GM13976 (cell line): ENCODE data around the gene SLC25A39.

Experiments
- DNase-seq: peaks from one replicate; pipeline ENCODE4 v3.0.0; 2012; ENCODE audit warnings: low spot score
- CTCF ChIP-seq: IDR thresholded peaks from 2 replicates; pipeline ENCODE4 v1.5.1; 2012; ENCODE audit warnings: borderline replicate concordance, mild to moderate bottlenecking; ENCODE audit not compliant: insufficient read depth; ENCODE audit errors: extremely low read depth, missing control alignments, control extremely low read depth
- in situ Hi-C: fragments of 300-500 bp; cut with MboI; formaldehyde crosslinking; loops from one replicate; pipeline ENCODE4 v1.12.0; 2022; ENCODE audit warnings: low sequenced_read_pairs, mixed read lengths, inconsistent platforms; ENCODE audit not compliant: unreplicated experiment

The SLC25A39 gene

DNA sequence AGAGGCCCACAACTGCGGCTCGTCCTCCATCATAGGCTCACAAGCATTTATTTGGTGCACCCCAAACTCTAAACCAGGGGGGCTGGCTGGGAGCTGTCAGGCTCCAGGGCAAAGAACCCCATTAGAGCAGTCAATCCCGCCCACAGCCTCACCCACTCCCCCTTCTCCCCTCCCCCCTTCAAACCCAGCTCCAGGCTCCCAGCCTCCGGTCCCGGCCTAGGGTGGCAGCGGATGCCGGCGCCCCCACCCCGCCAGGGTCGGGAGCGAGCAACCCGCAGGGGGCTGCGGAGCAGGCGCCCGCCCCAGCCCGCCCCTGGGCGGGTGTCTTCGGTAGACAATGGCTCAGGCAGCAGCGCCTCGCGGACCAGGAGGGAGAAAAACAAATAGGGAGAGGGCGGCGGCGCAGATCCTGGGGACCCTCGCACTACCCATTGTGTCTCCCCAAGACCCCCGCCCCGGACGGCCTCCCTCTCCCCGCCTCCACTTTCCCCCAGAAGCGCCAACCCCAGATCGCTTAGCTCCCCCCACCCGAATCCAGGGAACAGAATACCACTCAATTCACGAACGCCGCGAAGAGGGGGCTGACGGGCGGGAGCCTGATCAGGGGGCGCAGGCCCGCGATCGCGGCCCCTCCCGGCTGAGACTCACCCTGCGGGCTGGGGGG lies 38.5 kb upstream of the SLC25A39 start:
- no peak for TF ChIP-seq CTCF
- DNase-seq = peak; percentile 75
- in situ Hi-C loops = no loop called here

DNA sequence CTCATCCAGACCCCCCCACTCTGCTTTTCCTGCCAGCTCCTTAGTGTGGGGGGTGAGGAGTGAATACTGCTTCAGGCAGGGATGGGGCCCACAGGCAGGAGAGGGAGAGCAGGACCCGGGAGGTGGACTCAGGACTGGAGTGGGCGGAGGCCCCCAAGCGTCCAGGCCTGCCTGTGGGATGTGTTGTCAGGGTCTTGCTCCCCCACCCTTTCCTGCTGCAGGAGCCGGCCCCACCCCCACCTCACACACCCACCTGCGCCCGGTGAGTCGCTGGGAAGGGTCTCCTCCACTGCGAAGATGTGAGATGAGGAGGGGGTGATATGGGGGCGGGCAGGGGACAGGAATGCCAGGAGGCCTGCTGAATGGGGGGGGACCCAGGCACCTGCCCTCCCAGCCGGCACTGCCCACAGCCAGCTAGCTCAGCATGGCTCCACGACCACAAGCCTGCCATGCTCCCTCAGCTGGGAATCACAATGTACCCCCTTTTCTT lies 37.9 kb upstream of the SLC25A39 start:
- TF ChIP-seq CTCF = no peak
- in situ Hi-C loops = no loop called here
- no peak for DNase-seq

DNA sequence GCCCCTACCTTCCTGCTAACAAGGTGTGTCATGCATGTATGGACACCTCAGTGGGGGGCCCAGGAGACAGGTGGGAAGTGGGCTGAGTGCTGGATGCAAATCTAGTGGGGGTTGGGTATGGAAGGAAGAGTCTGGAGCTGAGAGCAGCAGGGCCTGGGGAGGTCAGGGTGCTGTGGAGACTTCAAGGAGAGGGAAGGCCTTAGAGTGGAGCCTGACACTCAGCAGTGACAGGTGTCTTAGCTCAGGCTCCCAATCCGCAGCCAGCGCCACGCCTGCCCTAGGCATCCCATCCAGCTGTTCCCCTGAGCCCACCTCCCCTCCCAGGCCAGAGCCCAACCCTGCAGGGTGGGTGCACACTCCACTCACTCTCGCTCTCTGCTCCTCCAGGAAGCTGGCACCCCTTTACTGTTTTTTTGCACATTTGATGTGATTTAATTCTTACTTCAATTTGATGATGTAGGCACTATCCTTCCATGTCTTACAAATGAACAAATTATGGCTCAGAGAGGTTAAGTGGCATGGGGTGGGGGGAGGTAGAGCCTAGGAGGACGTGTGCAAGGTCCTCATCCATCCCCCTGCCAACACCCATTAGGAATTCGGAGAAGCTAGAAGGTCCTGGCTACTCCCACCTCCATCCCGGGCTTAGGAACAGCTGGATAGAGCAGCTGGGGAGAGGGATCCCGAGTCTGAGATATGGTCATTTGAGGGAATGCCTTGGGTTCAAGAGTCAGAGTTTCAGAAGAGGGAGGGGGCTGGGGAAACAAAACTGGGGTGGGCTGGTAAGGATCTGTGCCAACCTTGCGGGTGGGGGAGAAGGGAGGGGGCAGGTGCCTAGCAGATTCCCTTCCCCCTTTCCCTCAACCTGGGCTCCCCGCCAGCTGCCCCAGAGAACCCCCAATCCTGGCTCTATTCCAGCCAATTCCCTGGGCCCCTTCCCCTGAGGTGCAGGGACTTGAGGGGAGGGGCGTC lies 37.0 kb upstream of the SLC25A39 start:
- TF ChIP-seq CTCF = no peak
- in situ Hi-C loops = no loop called here
- no peak for DNase-seq

DNA sequence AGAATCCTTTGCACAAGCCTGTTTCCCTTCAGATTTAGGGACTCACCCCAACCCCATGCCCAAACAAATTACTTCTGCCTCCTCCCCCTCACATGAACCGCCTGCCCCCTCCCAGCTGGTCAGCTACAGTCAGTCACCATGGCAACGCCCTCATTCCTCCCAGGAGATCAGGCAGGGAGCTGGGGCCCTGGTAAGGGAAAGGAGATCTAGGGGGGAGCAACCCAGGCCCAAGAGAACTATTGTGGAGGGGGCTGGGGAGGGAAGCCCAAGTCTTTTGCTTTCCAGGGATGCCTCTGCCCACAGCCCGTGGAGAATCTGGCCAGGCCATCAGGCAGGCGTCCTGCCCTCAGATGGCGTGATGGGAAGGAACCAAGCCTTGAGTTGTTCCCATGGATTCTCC lies 36.2 kb upstream of the SLC25A39 start:
- no peak for DNase-seq
- in situ Hi-C loops = no loop called here
- no peak for TF ChIP-seq CTCF

DNA sequence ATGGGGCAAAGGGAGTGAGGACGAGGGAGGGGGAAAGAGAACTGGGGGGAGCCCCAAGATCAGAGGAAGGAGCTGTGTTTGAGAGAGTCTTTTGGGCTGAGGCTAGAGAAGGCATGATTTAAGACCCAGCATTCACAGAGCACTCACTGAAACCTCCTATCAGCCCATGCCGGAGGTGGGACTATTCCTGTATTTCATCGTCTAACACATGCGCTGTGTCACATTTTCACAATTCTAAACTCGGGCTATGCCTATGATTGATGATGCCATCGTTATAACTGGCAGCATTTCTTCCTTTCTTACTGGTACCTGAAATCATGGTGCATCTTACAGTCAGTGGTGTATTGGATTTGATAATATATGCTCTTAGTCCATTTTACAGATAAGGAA lies 35.5 kb upstream of the SLC25A39 start:
- TF ChIP-seq CTCF = no peak
- in situ Hi-C loops = no loop called here
- no peak for DNase-seq

GRCh38 chr17:44359458-44360143 lies 35.0 kb upstream of the SLC25A39 start:
- no peak for DNase-seq
- no peak for TF ChIP-seq CTCF

More at GRCh38 chr17:44359458-44360143, 35.0 kb upstream of the SLC25A39 start:
- in situ Hi-C loops = no loop called here
